Caco-2 (cell line): ENCODE results near the gene CLPTM1L. TPM values are rescaled to one million over a fixed set of nuclear protein-coding genes. Genes with fewer than 3 reads are reported as not detected.
"Not testable (repeated sequence)": the region's sequence is repeated elsewhere in the genome, so short reads cannot be mapped to it uniquely, and the experiment has no call there.

ENCODE experiments used
- BruUV-seq: library from RNA; stranded (reverse); fragments of 400-500 nt; replicated peaks from 2 replicates; lab custom pipeline; 2021; lab: Mats Ljungman, UMichigan
- CTCF ChIA-PET: fragments of 300-600 bp; sonication (Branson Sonifier 250); formaldehyde crosslinking; loops from one replicate; lab custom pipeline; 2022; ENCODE audit warnings: antibody characterized with exemption; lab: Charles Lee
- POLR2A ChIA-PET: fragments of 300-600 bp; sonication (Branson Sonifier 250); formaldehyde crosslinking; loops from one replicate; lab custom pipeline; 2022; ENCODE audit warnings: antibody characterized with exemption; lab: Charles Lee
- DNase-seq, 2 experiments: peaks; one replicate each; pipeline versions ENCODE4 v3.0.0 to v3.0.0-alpha.2; 2020 to 2022
- H3K27me3 ChIP-seq: replicated peaks from 2 replicates; pipeline ENCODE4 v1.6.0; 2011; ENCODE audit warnings: low read length; ENCODE audit not compliant: control insufficient read depth, insufficient read depth
- H3K36me3 ChIP-seq: 2 replicates; pipeline ENCODE4 v1.5.1; 2011; ENCODE audit warnings: low read length; ENCODE audit not compliant: control insufficient read depth, insufficient read depth
- H3K4me1 ChIP-seq: fragments of 250-450 bp; sonication (Bioruptor Pico); 2 replicates; pipeline ENCODE4 v1.5.1; 2020; ENCODE audit warnings: mild to moderate bottlenecking
- H3K4me3 ChIP-seq: 2 replicates; pipeline ENCODE4 v1.5.1; 2011; ENCODE audit warnings: low read depth, mild to moderate bottlenecking, control low read depth, low read length
- H3K9me3 ChIP-seq: fragments of 250-450 bp; sonication (Bioruptor Pico); 2 replicates; pipeline ENCODE4 v1.5.1; 2020; ENCODE audit warnings: mild to moderate bottlenecking, moderate library complexity
- H3K27ac Mint-ChIP-seq: one replicate; pipeline ENCODE4 v1.8.0; 2022; ENCODE audit warnings: mixed read lengths; ENCODE audit not compliant: unreplicated experiment
- H3K27me3 Mint-ChIP-seq: one replicate; pipeline ENCODE4 v1.8.0; 2022; ENCODE audit warnings: mixed read lengths; ENCODE audit not compliant: insufficient read depth, unreplicated experiment
- H3K36me3 Mint-ChIP-seq: one replicate; pipeline ENCODE4 v1.8.0; 2022; ENCODE audit warnings: mild to moderate bottlenecking, mixed read lengths; ENCODE audit not compliant: insufficient read depth, unreplicated experiment
- H3K4me1 Mint-ChIP-seq: one replicate; pipeline ENCODE4 v1.8.0; 2022; ENCODE audit warnings: low read depth, mixed read lengths; ENCODE audit not compliant: unreplicated experiment
- H3K4me3 Mint-ChIP-seq: one replicate; pipeline ENCODE4 v1.8.0; 2022; ENCODE audit warnings: mild to moderate bottlenecking, moderate library complexity, mixed read lengths; ENCODE audit not compliant: unreplicated experiment
- H3K9me3 Mint-ChIP-seq: one replicate; pipeline ENCODE4 v1.8.0; 2022; ENCODE audit warnings: mixed read lengths; ENCODE audit not compliant: unreplicated experiment
- intact Hi-C: fragments of 100-400 bp; cut with micrococcal nuclease; formaldehyde crosslinking; loops from one replicate; pipeline ENCODE4 v1.10.0; 2022; ENCODE audit not compliant: unreplicated experiment
- total RNA-seq: library from RNA; stranded (reverse); gene quantifications from 2 replicates; pipeline ENCODE4 v1.2.3, GENCODE V29; 2022
- TF ChIP-seq, protein P1 (sequence below), 2 experiments: fragments of 200-600 bp in 1 of 2; IDR thresholded peaks; 1 replicate in 1 of 2; 2 replicates in 1 of 2; pipeline versions ENCODE4 v1.5.1 to v1.8.0; 2011 to 2022; ENCODE audit warnings: antibody characterized with exemption in 1 of 2, control low read depth in 1 of 2, inconsistent platforms in 1 of 2, low read depth in 1 of 2, low read length in 1 of 2, mild to moderate bottlenecking in 1 of 2, moderate library complexity in 1 of 2; ENCODE audit not compliant: insufficient read depth in 1 of 2, severe bottlenecking in 1 of 2, unreplicated experiment in 1 of 2

The CLPTM1L gene
- total RNA-seq, 1 experiment from 2014 or later: 114 TPM

DNA sequence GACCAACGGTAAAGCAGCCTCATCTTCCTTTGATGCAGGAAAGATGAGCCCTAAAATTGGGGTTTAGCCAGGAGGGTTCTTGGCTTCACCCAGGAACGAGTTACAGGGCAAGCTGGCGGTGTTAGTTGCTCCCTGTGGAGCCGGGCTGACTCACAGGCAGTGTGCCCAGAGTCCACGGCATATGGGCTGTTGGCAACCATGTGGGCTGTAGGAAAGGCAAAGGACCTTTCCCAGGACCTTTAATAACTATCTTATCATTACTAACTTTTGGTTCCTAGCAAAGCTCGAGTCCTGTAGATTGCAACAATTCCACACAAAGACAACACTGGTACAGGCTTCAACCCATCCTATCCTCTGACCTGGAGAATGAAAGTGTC lies 29.8 kb upstream of the CLPTM1L start:
- H3K9me3 ChIP-seq: 0 out of 2 replicates have a peak, but pooled peaks cover 3% of the 10 kb centered on the region
- no peaks in the 10 kb centered on the region; the same call in 1 of the 2 replicates for H3K27me3 ChIP-seq
- no TSS peak for BruUV-seq
- H3K4me1 ChIP-seq: no peaks in the 10 kb centered on the region
- intact Hi-C loops: no loop called here
- no peak for DNase-seq
- Mint-ChIP-seq H3K27me3 (peaks cover 9% of the 10 kb centered on the region), H3K9me3 (no peaks in the 10 kb centered on the region), H3K4me1 (no peaks in the 10 kb centered on the region), H3K4me3 (no peak overlapping the region), H3K36me3 (no peaks in the 10 kb centered on the region), H3K27ac (no peak overlapping the region)
- ChIA-PET CTCF (no interaction called here), POLR2A (no interaction called here)
- H3K4me3 ChIP-seq: no peak overlapping the region
- TF ChIP-seq, protein P1, sequence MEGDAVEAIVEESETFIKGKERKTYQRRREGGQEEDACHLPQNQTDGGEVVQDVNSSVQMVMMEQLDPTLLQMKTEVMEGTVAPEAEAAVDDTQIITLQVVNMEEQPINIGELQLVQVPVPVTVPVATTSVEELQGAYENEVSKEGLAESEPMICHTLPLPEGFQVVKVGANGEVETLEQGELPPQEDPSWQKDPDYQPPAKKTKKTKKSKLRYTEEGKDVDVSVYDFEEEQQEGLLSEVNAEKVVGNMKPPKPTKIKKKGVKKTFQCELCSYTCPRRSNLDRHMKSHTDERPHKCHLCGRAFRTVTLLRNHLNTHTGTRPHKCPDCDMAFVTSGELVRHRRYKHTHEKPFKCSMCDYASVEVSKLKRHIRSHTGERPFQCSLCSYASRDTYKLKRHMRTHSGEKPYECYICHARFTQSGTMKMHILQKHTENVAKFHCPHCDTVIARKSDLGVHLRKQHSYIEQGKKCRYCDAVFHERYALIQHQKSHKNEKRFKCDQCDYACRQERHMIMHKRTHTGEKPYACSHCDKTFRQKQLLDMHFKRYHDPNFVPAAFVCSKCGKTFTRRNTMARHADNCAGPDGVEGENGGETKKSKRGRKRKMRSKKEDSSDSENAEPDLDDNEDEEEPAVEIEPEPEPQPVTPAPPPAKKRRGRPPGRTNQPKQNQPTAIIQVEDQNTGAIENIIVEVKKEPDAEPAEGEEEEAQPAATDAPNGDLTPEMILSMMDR (IDR thresholded peaks at IDR 0.05; ENCODE audit: insufficient read depth in 1 of 2, low read depth in 1 of 2, low read length in 1 of 2, severe bottlenecking in 1 of 2, unreplicated experiment in 1 of 2): no peak
- no peaks in the 10 kb centered on the region for H3K36me3 ChIP-seq

DNA sequence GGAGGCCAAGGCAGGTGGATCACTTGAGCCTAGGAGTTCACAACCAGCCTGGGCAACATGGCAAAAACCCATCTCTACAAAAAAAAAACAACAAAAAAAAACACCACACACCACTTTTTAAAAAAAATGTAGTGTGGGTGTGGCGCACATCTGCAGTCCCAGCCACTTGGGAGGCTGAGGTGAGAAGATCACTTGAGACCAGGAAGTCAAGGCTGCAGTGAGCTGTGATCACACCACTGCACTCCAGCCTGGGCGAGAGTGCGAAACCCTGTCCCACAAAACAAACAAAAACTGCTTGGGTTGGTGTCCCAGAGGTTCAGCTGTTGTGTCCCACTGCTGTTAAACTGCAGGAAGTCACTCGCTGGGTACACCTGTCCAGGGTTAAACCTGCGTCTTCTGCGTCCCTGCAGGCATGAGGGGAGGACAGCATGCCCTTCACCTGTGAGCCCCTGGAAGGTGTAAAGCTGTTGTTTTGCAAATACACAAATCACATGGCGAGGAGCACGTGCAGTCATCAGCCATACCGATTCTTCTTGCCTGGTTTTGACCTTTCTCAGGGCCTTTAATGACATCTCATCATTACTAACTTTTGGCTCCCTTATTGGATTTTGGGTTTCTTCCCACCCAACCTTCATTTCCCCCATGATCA lies 29.3 kb upstream of the CLPTM1L start:
- H3K27me3 Mint-ChIP-seq: peaks cover 9% of the 10 kb centered on the region
- POLR2A ChIA-PET: no interaction called here

DNA sequence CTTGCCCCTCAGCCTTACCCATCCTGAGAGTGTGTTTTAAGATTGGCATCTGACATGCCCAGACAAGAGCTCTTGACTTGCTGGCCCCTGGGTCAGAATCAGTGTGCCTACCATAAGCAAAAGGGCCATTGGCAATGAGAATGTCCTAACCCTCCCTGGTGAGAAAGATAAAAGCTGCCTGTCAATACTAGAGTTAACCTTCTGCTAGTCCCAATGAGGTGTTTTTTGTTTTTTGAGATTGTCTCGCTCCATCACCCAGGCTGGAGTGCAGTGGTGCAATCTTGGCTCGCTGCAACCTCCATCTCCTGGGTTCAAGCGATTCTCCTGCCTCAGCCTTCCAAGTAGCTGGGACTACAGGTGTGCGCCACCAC lies 27.1 kb upstream of the CLPTM1L start:
- H3K4me1 ChIP-seq, CTCF ChIA-PET, H3K9me3 ChIP-seq, DNase-seq, H3K27me3 ChIP-seq, H3K9me3 Mint-ChIP-seq, H3K36me3 ChIP-seq, H3K4me3 Mint-ChIP-seq, H3K27ac Mint-ChIP-seq, BruUV-seq, intact Hi-C loops, H3K4me1 Mint-ChIP-seq, POLR2A ChIA-PET, H3K4me3 ChIP-seq, H3K36me3 Mint-ChIP-seq: not testable (repeated sequence)
- H3K27me3 Mint-ChIP-seq: peaks cover 12% of the 10 kb centered on the region

More for the DNA sequence above, 29.3 kb upstream of the CLPTM1L start:
- intact Hi-C loops: no loop called here
- H3K4me1 Mint-ChIP-seq: no peaks in the 10 kb centered on the region
- no peak overlapping the region for H3K4me3 Mint-ChIP-seq
- H3K9me3 Mint-ChIP-seq: no peaks in the 10 kb centered on the region
- BruUV-seq: no TSS peak
- Histone ChIP-seq H3K4me1 (no peaks in the 10 kb centered on the region), H3K9me3 (no peaks in the 10 kb centered on the region), H3K27me3 (no peaks in the 10 kb centered on the region; the same call in 1 of the 2 replicates), H3K4me3 (no peak overlapping the region), H3K36me3 (no peaks in the 10 kb centered on the region)
- no peak overlapping the region for H3K27ac Mint-ChIP-seq
- TF ChIP-seq, protein P1 (IDR thresholded peaks at IDR 0.05; ENCODE audit: insufficient read depth in 1 of 2, low read depth in 1 of 2, low read length in 1 of 2, severe bottlenecking in 1 of 2, unreplicated experiment in 1 of 2): no peak
- CTCF ChIA-PET: no interaction called here
- H3K36me3 Mint-ChIP-seq: no peaks in the 10 kb centered on the region
- DNase-seq: no peak
